ENCODE data around the gene SPRYD3. TPM values are rescaled to one million over a fixed set of nuclear protein-coding genes. Genes with fewer than 3 reads are reported as not detected.
A peak's percentile ranks its signal among the peaks of the same experiment; 100 is the strongest.

SPRYD3 gene
- polyA plus RNA-seq, 1 donor: 25.0 TPM

GRCh38 chr12:53048033-53048779 is 31.0 kb downstream of the SPRYD3 start:
- Histone ChIP-seq H3K9me3 (ENCODE audit: control insufficient read depth, low read depth, low read length) (no peaks in the 10 kb centered on the region), H3K27ac (ENCODE audit: low read length) (peak overlapping the region; percentile 93), H3K27me3 (ENCODE audit: control insufficient read depth, insufficient read depth, low read length) (no peaks in the 10 kb centered on the region), H3K4me3 (ENCODE audit: low read length) (peak overlapping the region; percentile 26), H3K36me3 (ENCODE audit: control insufficient read depth, insufficient read depth, low read length) (peaks cover 9% of the 10 kb centered on the region), H3K4me1 (ENCODE audit: control insufficient read depth, insufficient read depth, low read length) (peaks cover 73% of the 10 kb centered on the region)
- peak in 1 of 2 donors; percentile 59 for DNase-seq
- WGBS (ENCODE audit: insufficient coverage, low lambda C conversion rate): 60% methylated on average over 1 of the region's 10 CpGs

- Histone ChIP-seq H3K27me3 (ENCODE audit: control insufficient read depth, insufficient read depth, low read length) (no peaks in the 10 kb centered on the region), H3K36me3 (ENCODE audit: control insufficient read depth, insufficient read depth, low read length) (peaks cover 10% of the 10 kb centered on the region), H3K27ac (ENCODE audit: low read length) (peak overlapping the region; percentile 93), H3K4me1 (ENCODE audit: control insufficient read depth, insufficient read depth, low read length) (peaks cover 66% of the 10 kb centered on the region), H3K4me3 (ENCODE audit: low read length) (peak overlapping the region; percentile 82), H3K9me3 (ENCODE audit: control insufficient read depth, low read depth, low read length) (no peaks in the 10 kb centered on the region)
- DNase-seq: peak; percentile 73 to 86
- no CpG with 5 or more reads among the region's 94 CpGs for WGBS (ENCODE audit: insufficient coverage, low lambda C conversion rate)
Observed at GRCh38 chr12:53047221-53048032, 31.8 kb downstream of the SPRYD3 start.

DNA sequence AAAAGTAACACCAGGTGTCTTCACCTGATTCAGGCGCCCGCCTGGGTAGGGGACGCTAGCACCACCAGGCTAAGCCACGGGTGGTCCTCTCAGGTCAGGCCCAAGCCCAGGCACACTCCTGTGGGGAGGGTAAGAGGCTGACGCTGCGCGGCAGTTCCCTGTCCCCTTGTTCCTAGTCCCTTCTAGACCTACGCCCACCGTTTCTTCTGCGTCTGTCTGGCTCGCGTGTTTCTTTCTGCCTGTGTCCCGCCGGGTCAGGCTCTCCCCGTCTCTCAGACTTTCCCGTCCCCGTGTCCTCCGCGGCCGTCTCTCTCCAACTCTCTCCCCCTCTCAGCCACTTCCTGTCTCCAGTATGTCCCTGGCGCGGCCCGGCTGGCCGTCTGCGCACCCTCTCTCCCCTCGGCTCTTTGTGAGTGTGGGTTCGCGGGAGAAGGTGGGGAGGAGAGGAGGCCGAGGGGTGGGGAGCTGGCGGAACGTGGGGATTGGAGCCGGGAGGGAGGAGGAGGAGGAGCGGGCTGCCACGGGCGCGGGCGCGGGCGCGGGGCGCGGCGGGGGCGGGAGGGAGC is 32.5 kb downstream of the SPRYD3 start:
- Histone ChIP-seq H3K36me3 (ENCODE audit: control insufficient read depth, insufficient read depth, low read length) (peaks cover 3% of the 10 kb centered on the region), H3K4me1 (ENCODE audit: control insufficient read depth, insufficient read depth, low read length) (peaks cover 59% of the 10 kb centered on the region), H3K4me3 (ENCODE audit: low read length) (peak overlapping the region; percentile 82), H3K9me3 (ENCODE audit: control insufficient read depth, low read depth, low read length) (no peaks in the 10 kb centered on the region), H3K27me3 (ENCODE audit: control insufficient read depth, insufficient read depth, low read length) (no peaks in the 10 kb centered on the region), H3K27ac (ENCODE audit: low read length) (peak overlapping the region; percentile 92)
- whole genome bisulfite sequencing (ENCODE audit: insufficient coverage, low lambda C conversion rate): 0% methylated on average over 4 of the region's 44 CpGs
- DNase-seq: peak; percentile 75 to 88

DNA sequence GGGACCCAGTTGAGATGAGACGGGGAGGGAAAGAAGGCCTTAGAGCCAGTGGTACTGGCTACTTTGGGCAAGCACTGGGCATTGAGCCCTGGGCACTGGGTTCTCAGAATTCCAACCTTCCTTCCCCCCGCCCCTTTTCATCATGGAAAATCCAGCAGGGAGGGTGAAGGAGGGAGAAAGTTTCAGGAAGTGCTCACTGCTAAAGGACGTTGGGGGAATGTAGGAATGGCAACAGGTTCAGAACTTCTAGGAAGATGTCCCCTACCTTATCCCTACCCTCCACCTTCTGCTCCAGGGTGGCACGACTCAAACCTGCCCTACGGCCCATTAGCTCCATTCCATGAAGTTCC is 33.5 kb downstream of the SPRYD3 start:
- no peaks in the 10 kb centered on the region for H3K9me3 ChIP-seq (ENCODE audit: control insufficient read depth, low read depth, low read length)
- no CpG with 5 or more reads among the region's 5 CpGs for WGBS (ENCODE audit: insufficient coverage, low lambda C conversion rate)
- peak overlapping the region; percentile 82 for H3K4me3 ChIP-seq (ENCODE audit: low read length)
- H3K36me3 ChIP-seq (ENCODE audit: control insufficient read depth, insufficient read depth, low read length): peaks cover 5% of the 10 kb centered on the region
- peak in 1 of 2 donors; percentile 33 for DNase-seq
- no peak overlapping the region for H3K27ac ChIP-seq (ENCODE audit: low read length)
- no peaks in the 10 kb centered on the region for H3K27me3 ChIP-seq (ENCODE audit: control insufficient read depth, insufficient read depth, low read length)
- H3K4me1 ChIP-seq (ENCODE audit: control insufficient read depth, insufficient read depth, low read length): peaks cover 48% of the 10 kb centered on the region

- no peak overlapping the region for H3K4me3 ChIP-seq (ENCODE audit: low read length)
- peaks cover 42% of the 10 kb centered on the region for H3K4me1 ChIP-seq (ENCODE audit: control insufficient read depth, insufficient read depth, low read length)
- peak in 1 of 2 donors; percentile 4 for DNase-seq
Observed at GRCh38 chr12:53044896-53045695, 34.1 kb downstream of the SPRYD3 start.

DNA sequence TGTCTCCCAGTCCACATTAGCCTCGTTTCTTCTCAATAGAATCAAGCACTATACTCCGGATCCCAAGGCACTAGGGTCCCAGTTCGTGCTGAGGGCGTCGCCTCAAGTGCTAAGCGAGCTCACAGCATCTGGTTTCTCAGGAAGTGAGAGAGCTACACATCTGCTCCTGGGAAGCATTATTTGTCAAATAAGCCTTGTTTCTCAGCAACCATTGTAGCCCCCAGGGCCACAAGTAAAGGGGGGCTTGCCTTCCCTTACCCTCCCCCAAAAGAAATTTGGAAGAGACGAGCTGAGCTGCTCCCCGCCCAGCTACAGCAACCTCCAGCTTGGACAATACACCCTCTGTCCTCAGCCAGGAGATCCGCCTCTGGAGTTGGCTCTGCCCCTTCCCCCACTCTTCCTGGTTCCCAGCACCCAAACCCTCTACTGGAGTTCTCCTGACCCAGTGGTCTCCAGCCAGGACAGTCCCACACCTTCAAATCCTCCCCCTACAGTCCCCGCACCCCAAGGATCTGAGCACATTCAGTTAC is 35.1 kb downstream of the SPRYD3 start:
- peak in 1 of 2 donors; percentile 51 for DNase-seq
- Histone ChIP-seq H3K4me3 (ENCODE audit: low read length) (no peak overlapping the region), H3K4me1 (ENCODE audit: control insufficient read depth, insufficient read depth, low read length) (peaks cover 32% of the 10 kb centered on the region), H3K36me3 (ENCODE audit: control insufficient read depth, insufficient read depth, low read length) (peaks cover 19% of the 10 kb centered on the region), H3K27me3 (ENCODE audit: control insufficient read depth, insufficient read depth, low read length) (no peaks in the 10 kb centered on the region), H3K27ac (ENCODE audit: low read length) (no peak overlapping the region), H3K9me3 (ENCODE audit: control insufficient read depth, low read depth, low read length) (no peaks in the 10 kb centered on the region)
- no CpG with 5 or more reads among the region's 10 CpGs for WGBS (ENCODE audit: insufficient coverage, low lambda C conversion rate)

More at GRCh38 chr12:53044896-53045695, 34.1 kb downstream of the SPRYD3 start:
- Histone ChIP-seq H3K36me3 (ENCODE audit: control insufficient read depth, insufficient read depth, low read length) (peaks cover 9% of the 10 kb centered on the region), H3K27ac (ENCODE audit: low read length) (no peak overlapping the region), H3K27me3 (ENCODE audit: control insufficient read depth, insufficient read depth, low read length) (no peaks in the 10 kb centered on the region), H3K9me3 (ENCODE audit: control insufficient read depth, low read depth, low read length) (no peaks in the 10 kb centered on the region)
- 80% methylated on average over 1 of the region's 4 CpGs for WGBS (ENCODE audit: insufficient coverage, low lambda C conversion rate)

DNA sequence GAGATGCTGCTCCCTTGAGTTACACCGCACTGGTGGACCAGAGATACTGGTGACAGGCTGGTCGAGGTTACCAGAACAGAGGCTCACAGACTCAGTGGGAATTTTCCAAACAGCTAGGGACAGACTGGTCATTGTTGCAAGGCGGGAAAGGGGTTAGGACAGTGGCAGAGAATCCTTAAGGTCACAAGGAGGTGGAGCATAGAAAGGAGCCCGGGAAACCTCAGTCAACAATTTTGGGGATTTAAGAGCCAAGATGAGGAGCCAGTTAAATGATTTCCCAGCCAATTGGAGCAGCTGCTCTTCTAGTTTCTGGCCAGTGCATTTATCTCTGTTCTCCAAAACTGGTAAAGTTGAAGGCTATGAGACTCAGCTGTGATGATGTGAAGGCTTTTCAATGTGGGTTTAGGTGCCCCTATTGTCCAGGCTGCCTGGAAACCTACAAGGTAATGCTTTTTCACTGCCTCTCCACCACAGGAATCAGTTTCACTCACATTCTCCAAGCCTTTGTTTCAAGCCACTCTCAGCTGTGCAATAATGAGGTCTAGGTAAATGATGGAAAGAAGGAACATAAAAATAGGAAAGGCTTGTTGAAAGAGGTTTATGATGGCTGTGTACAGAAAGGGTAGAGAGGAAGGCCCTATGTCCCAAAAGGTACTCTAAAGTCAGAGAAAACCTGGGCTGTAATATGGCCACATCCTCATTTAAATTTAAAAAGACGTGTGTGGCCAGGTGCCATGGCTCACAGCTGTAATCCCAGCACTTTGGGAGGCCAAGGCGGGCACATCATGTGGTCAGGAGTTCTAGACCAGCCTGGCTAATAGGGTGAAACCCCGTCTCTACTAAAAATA is 36.4 kb downstream of the SPRYD3 start:
- H3K4me1 ChIP-seq (ENCODE audit: control insufficient read depth, insufficient read depth, low read length): peaks cover 20% of the 10 kb centered on the region
- H3K27ac ChIP-seq (ENCODE audit: low read length): no peak overlapping the region
- WGBS (ENCODE audit: insufficient coverage, low lambda C conversion rate): no CpG with 5 or more reads among the region's 7 CpGs
- H3K4me3 ChIP-seq (ENCODE audit: low read length): no peak overlapping the region
- H3K36me3 ChIP-seq (ENCODE audit: control insufficient read depth, insufficient read depth, low read length): peaks cover 30% of the 10 kb centered on the region
- no peak for DNase-seq
- H3K27me3 ChIP-seq (ENCODE audit: control insufficient read depth, insufficient read depth, low read length): no peaks in the 10 kb centered on the region
- no peaks in the 10 kb centered on the region for H3K9me3 ChIP-seq (ENCODE audit: control insufficient read depth, low read depth, low read length)

DNA sequence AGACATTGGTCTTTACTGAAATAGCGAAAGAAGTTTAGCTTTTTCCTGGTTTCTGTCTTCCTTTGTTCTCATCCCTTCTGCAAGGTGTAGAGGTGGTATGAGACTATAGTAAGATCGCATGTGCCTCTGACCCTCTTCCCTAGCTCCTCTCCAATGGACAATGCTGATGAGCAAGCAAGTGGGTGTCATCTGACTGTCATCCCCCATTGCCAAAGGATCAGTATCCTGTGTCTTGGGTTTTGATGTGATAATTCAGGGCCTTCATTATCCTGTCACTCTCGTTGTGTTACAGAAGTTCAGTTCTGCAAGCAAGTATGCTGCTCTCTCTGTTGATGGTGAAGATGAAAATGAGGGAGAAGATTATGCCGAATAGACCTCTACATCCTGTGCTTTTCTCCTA is 39.3 kb downstream of the SPRYD3 start:
- Histone ChIP-seq H3K9me3 (ENCODE audit: control insufficient read depth, low read depth, low read length) (no peaks in the 10 kb centered on the region), H3K27me3 (ENCODE audit: control insufficient read depth, insufficient read depth, low read length) (no peaks in the 10 kb centered on the region), H3K4me3 (ENCODE audit: low read length) (no peak overlapping the region), H3K36me3 (ENCODE audit: control insufficient read depth, insufficient read depth, low read length) (peaks cover 58% of the 10 kb centered on the region), H3K4me1 (ENCODE audit: control insufficient read depth, insufficient read depth, low read length) (peaks cover 5% of the 10 kb centered on the region), H3K27ac (ENCODE audit: low read length) (no peak overlapping the region)
- DNase-seq: no peak
- no CpG with 5 or more reads among the region's 4 CpGs for WGBS (ENCODE audit: insufficient coverage, low lambda C conversion rate)

DNA sequence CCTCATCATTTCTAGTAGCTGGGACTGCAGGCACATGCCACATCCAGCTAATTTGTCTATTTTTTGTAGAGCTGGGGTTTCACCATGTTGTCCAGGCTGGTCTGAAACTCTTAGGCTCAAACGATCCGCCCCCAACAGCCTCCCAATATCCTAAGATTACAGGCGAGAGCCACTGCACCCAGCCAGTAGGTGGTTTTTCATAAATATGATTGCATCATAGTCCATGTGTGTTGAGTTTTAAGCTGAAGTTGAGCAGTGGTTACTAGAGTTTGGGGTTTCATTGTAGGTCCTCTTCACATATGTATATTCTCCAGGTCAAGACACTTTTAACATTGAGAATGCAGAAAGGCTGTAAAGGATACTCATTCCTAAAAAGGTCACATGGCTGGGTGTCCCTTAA is 42.4 kb downstream of the SPRYD3 start:
- Histone ChIP-seq H3K36me3 (ENCODE audit: control insufficient read depth, insufficient read depth, low read length) (peaks cover 82% of the 10 kb centered on the region), H3K27me3 (ENCODE audit: control insufficient read depth, insufficient read depth, low read length) (no peaks in the 10 kb centered on the region), H3K27ac (ENCODE audit: low read length) (no peak overlapping the region), H3K9me3 (ENCODE audit: control insufficient read depth, low read depth, low read length) (no peaks in the 10 kb centered on the region), H3K4me3 (ENCODE audit: low read length) (no peak overlapping the region), H3K4me1 (ENCODE audit: control insufficient read depth, insufficient read depth, low read length) (no peaks in the 10 kb centered on the region)
- no CpG with 5 or more reads among the region's 3 CpGs for WGBS (ENCODE audit: insufficient coverage, low lambda C conversion rate)
- no peak for DNase-seq

All from large intestine (tissue), 3 donors.